Ovary (tissue), 1 donor: ENCODE data around the gene TCF4.

Experiments
- EP300 ChIP-seq: sonication (generic); formaldehyde crosslinking; IDR thresholded peaks from one replicate; pipeline ENCODE4 v1.6.1; 2017; ENCODE audit warnings: antibody characterized with exemption
- POLR2A ChIP-seq: fragments of 450-650 bp; IDR thresholded peaks from one replicate; pipeline ENCODE4 v1.6.1; 2017; ENCODE audit warnings: antibody characterized with exemption, mild to moderate bottlenecking, moderate library complexity

GRCh38 chr18:55448420-55448819 is 139.6 kb downstream of the TCF4 start:
- TF ChIP-seq EP300 (no peak), POLR2A (no peak)
